Measurements from ENCODE around the gene ARHGAP22.

DNA sequence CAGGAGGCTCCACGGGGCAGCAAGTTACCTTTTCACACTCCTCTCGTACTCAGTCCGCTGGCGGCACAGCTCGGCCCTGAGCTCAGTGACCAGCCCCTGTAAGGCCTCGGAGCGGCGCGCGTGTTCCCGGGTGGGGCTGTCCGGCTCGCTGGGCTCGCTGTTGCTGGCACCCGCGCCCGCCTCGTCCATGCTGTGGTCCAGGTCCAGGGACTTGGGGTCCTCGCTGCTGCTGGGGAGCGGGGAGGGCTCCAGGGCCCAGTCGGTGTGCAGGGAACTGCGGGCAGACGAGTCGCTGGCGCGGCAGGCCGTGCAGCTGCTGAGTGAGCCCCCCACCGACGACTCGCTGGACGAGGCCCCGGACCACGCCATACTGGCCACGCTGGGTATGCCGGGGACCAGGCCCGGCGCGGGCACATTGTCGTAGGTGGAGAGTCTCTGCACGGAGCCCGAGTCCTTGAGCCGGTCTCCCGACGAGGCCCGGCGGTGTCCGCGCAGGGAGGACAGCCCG is 154.6 kb downstream of the ARHGAP22 start:
- TF ChIP-seq, protein P1, sequence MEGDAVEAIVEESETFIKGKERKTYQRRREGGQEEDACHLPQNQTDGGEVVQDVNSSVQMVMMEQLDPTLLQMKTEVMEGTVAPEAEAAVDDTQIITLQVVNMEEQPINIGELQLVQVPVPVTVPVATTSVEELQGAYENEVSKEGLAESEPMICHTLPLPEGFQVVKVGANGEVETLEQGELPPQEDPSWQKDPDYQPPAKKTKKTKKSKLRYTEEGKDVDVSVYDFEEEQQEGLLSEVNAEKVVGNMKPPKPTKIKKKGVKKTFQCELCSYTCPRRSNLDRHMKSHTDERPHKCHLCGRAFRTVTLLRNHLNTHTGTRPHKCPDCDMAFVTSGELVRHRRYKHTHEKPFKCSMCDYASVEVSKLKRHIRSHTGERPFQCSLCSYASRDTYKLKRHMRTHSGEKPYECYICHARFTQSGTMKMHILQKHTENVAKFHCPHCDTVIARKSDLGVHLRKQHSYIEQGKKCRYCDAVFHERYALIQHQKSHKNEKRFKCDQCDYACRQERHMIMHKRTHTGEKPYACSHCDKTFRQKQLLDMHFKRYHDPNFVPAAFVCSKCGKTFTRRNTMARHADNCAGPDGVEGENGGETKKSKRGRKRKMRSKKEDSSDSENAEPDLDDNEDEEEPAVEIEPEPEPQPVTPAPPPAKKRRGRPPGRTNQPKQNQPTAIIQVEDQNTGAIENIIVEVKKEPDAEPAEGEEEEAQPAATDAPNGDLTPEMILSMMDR (conservative IDR thresholded peaks at IDR 0.05 in 1 of 2, IDR thresholded peaks at IDR 0.05 in 1 of 2; ENCODE audit: low read depth in 1 of 2, low read length in 2 of 2): no peak
- no peak for TF ChIP-seq EZH2 (IDR thresholded peaks at IDR 0.05; ENCODE audit: low read length, missing control alignments)
